Suppressor macrophage treated with lipopolysaccharide for 1 hour (primary cell): Measurements from ENCODE around the gene EFCAB12.
"Not testable (repeated sequence)": the region's sequence is repeated elsewhere in the genome, so short reads cannot be mapped to it uniquely, and the experiment has no call there.

ENCODE experiments used
- DNase-seq, 3 donors: peaks; one replicate each; pipeline ENCODE4 v3.0.0-alpha.2; 2020 to 2022

EFCAB12 gene

GRCh38 chr3:129418041-129418973, 10.1 kb downstream of the EFCAB12 start:
- no peak for DNase-seq

GRCh38 chr3:129417326-129417725, 11.1 kb downstream of the EFCAB12 start:
- peak in 2 of 3 donors; percentile 20 to 36 for DNase-seq

GRCh38 chr3:129416415-129416814, 12.0 kb downstream of the EFCAB12 start:
- no peak for DNase-seq

GRCh38 chr3:129415830-129416229, 12.6 kb downstream of the EFCAB12 start:
- no peak for DNase-seq

GRCh38 chr3:129415378-129415777, 13.1 kb downstream of the EFCAB12 start:
- DNase-seq, result no peak

- DNase-seq, result no peak
Observed at GRCh38 chr3:129413687-129414506, 14.5 kb downstream of the EFCAB12 start.

- DNase-seq, result not testable (repeated sequence)
Observed at GRCh38 chr3:129413238-129413637, 15.2 kb downstream of the EFCAB12 start.

GRCh38 chr3:129412542-129413198, 15.8 kb downstream of the EFCAB12 start:
- DNase-seq, result no peak

GRCh38 chr3:129410971-129411370, 17.5 kb downstream of the EFCAB12 start:
- no peak for DNase-seq

- no peak for DNase-seq
Observed at GRCh38 chr3:129409541-129409940, 18.9 kb downstream of the EFCAB12 start.

GRCh38 chr3:129404610-129405009, 23.8 kb downstream of the EFCAB12 start:
- DNase-seq, result no peak

GRCh38 chr3:129404130-129404529, 24.3 kb downstream of the EFCAB12 start:
- no peak for DNase-seq

- no peak for DNase-seq
Observed at GRCh38 chr3:129403450-129403849, 25.0 kb downstream of the EFCAB12 start.

GRCh38 chr3:129402616-129403015, 25.8 kb downstream of the EFCAB12 start:
- DNase-seq, result no peak

GRCh38 chr3:129402210-129402609, 26.2 kb downstream of the EFCAB12 start:
- no peak for DNase-seq

GRCh38 chr3:129399895-129400357, 28.5 kb downstream of the EFCAB12 start:
- no peak for DNase-seq

GRCh38 chr3:129399145-129399894, 29.1 kb downstream of the EFCAB12 start:
- peak; percentile 93 to 98 (median 97) for DNase-seq

GRCh38 chr3:129398803-129399144, 29.7 kb downstream of the EFCAB12 start:
- DNase-seq, result peak in 2 of 3 donors; percentile 24 to 42

- DNase-seq, result not testable (repeated sequence)
Observed at GRCh38 chr3:129393760-129394564, 34.5 kb downstream of the EFCAB12 start.

- DNase-seq, result no peak
Observed at GRCh38 chr3:129393271-129393670, 35.2 kb downstream of the EFCAB12 start.

GRCh38 chr3:129392106-129392887, 36.1 kb downstream of the EFCAB12 start:
- not testable (repeated sequence) for DNase-seq
